ENCODE measurements around the gene WDR64.

Gene WDR64

DNA sequence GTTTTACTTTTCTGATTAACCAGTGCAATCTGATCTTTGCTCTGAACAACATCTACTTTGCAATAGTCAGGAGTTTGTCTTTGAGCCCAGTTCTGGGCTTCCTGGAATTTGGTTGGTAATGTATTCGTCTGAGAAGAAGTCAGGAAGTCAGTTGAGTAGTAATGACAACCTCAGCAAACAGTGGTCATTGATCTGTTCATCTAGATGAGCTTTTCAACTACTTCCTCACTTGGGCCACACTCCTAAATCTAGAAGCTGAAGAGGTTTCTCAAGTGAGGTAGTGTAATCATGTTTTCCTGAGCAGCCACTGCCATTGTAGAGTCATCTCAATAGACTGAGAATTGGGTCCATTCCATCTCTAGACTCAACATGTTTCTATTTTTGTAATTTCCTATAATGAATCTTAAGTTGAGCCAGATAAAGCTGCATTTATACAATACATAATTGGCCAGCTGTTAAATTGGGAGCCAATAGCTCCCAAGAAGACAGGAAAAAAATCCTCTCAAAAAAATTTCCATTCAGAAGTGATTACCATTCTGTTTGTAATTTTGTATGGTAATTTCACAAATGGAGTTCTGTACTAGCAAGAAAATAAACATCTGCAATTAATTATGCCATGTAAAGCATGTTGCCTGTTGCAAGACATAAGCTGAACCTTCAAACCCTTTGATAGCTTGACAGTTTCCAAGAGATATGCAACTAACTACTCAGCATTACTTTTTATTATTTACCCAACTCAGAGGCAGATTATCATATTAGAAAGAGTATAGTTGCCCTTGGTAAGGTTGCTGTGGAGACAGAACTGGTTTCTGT is 49.6 kb downstream of the WDR64 start:
- TF ChIP-seq, protein P1, sequence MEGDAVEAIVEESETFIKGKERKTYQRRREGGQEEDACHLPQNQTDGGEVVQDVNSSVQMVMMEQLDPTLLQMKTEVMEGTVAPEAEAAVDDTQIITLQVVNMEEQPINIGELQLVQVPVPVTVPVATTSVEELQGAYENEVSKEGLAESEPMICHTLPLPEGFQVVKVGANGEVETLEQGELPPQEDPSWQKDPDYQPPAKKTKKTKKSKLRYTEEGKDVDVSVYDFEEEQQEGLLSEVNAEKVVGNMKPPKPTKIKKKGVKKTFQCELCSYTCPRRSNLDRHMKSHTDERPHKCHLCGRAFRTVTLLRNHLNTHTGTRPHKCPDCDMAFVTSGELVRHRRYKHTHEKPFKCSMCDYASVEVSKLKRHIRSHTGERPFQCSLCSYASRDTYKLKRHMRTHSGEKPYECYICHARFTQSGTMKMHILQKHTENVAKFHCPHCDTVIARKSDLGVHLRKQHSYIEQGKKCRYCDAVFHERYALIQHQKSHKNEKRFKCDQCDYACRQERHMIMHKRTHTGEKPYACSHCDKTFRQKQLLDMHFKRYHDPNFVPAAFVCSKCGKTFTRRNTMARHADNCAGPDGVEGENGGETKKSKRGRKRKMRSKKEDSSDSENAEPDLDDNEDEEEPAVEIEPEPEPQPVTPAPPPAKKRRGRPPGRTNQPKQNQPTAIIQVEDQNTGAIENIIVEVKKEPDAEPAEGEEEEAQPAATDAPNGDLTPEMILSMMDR (IDR thresholded peaks at IDR 0.05): no peak

DNA sequence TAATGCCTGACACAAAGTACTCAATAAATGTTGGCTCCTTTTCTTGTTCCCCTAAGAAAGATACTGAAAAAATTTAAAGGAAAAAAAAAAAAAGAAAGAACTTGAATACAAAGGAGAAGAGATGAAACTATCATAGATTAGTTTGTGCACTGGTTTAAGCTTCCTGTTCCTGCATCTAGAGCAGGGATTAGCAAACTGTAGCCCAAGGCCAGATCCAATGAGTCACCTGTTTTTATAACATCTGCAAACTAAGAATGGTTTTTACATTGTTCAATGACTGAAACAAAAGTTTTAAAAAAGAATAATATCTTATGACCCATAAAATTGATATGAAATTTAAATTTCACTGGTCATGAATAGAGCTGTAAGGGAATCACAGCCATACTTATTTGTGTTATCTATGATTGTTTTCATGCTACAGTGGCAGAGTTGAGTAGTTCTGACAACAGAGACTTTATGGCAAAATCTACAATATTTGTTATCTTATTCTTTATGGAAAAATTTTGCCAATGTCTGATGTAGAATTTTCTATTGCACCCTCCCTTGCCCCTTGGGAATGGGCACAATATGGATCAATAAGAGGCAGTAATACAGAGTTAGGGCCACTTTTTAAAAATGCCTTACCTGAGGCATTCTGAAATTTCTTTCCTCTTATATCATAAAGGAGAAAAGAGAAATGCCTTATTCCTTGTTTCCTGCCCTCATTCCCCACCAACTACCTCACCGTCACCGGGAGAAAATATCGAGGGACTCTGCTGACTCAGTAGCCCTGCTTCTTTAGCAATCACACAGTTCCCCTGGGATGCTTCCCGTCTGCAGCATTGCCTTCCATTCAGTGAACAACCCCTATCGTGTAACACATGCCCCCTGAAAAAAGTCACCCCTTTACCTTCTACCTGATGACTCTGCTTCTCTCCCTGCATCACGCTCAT is 50.6 kb downstream of the WDR64 start:
- TF ChIP-seq, protein P1 (IDR thresholded peaks at IDR 0.05): no peak

DNA sequence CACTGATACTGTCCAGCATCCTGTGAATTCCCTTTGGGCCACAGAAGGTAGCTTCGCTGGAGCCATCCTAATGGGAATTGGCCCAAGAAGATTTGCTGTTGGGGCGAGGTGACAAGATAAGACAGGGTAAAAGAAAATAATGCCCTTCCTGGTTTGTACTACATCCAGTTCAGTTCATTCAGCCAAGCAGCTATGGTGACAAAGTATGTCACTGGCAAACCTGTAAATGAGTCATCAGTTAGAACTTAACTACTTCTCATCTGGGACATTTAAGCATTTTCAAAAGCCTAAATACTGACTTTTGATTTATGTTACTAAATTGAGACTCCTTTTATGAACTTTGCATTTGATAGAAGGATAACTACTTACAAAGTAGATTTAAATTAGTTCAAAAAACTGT is 54.2 kb downstream of the WDR64 start:
- TF ChIP-seq, protein P1 (IDR thresholded peaks at IDR 0.05): no peak

DNA sequence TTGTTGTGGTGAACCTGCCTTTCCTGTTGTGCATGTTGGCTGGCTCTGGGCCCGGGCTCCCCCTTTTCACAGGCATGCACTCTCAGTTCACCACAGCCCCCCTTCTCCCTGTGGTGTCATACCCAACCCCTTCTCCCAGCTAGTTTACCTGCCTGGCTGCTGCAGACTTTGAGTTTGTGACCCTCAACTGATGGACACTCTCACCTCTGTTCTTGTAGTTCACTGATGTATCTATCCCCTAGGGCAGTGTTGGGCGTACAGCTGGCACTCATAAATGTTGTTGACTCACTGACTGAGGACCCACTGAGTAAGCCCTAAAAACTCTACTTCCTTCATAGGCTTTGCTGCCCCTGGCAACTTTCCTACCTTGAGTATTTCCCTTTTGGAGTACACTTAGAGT is 54.9 kb downstream of the WDR64 start:
- TF ChIP-seq, protein P1 (IDR thresholded peaks at IDR 0.05): no peak

DNA sequence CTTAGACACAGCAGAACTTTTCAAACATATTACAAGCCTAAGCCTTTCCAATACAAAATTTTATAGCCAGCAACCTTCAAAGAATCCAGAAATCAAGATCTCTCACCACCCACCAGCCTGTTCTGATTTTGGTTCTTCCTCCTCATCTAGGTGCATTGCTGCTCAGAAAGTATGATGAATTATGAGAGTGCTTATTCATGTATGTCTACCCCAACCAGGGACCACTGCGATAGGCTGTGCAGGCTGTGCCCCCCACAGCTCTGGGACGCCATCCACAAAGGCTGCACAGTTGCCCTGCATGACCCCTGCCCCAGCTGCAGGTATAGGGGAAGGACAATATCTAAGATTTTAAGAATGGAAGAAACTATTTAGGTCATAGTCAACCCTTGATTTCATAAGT is 55.4 kb downstream of the WDR64 start:
- TF ChIP-seq, protein P1 (IDR thresholded peaks at IDR 0.05): no peak

DNA sequence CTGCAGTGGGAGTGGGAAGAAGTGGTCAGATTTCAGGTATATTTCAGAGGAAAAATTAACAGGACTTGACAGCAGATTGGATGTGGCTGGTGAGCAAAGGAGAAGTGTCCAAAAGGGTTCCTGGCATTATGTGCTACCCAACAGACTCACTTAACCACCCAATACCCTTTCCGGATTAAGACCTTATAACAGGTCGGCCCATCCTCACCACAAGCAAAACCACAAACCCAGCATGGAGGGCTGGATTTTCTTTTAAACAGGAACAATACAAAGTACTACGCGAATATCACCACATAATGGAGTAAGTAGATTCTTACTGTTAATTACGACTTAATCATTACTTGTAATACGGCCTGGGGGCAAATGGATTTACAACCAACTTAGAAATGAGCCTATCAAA is 59.2 kb downstream of the WDR64 start:
- TF ChIP-seq, protein P1 (IDR thresholded peaks at IDR 0.05): no peak

DNA sequence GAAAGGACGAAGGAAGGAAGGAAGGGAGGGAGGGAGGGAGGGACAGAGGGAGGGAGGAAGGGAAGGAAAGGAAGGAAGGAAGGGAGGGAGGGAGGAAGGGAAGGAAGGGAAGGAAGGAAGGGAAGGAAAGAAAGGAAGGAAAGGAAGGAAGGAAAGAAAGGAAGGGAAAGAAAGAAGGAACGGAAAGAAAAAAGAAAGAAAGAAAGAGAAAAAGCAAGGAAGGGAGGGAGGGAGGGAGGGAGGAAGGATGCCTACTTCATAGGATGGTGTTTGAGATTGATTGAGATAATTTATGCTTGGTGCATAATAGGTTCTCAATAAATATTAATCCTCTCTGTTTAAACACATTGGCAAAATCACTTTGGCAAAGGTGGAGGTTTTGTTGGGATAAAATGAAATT is 61.2 kb downstream of the WDR64 start:
- TF ChIP-seq, protein P1 (IDR thresholded peaks at IDR 0.05): no peak
